ENCODE measurements around the gene KCNG2. TPM values are rescaled to one million over a fixed set of nuclear protein-coding genes. Genes with fewer than 3 reads are reported as not detected.

Gene KCNG2
- total RNA-seq, 4 donors from 2014 or later, result 0.41 to 6.7 TPM; not detected in 2

DNA sequence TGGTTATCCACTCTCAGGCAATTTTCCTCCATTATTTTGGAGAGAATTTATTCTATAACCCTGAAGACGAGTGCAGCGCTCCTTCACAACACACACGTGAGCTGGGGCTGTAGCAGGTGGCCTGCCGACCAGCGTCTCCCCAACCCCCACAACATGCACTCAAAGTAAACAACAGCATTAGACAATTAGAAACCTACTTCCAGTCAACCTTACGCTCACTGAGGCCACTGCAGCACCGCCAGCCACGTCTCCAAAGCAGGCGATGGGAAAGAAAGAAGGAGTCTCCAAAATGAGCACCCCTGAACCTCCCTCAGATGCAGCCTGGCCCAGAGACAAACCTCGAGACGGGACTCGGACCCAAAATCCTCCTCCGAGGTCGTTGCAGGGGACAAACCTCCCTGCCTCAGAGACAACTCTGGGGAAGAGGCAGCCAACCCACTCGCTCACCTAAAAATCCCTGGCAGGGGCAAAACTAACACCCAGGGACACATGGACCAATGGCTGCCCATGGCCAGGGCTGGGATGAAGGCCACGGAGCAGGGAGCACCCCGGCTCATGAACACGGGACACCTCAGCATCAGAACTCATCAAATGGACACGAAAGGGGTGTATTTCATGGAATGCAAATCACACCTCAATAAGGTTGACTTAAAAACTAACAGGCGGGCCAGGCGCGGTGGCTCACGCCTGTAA, 151.1 kb downstream of the KCNG2 start:
- TF ChIP-seq, protein P1, sequence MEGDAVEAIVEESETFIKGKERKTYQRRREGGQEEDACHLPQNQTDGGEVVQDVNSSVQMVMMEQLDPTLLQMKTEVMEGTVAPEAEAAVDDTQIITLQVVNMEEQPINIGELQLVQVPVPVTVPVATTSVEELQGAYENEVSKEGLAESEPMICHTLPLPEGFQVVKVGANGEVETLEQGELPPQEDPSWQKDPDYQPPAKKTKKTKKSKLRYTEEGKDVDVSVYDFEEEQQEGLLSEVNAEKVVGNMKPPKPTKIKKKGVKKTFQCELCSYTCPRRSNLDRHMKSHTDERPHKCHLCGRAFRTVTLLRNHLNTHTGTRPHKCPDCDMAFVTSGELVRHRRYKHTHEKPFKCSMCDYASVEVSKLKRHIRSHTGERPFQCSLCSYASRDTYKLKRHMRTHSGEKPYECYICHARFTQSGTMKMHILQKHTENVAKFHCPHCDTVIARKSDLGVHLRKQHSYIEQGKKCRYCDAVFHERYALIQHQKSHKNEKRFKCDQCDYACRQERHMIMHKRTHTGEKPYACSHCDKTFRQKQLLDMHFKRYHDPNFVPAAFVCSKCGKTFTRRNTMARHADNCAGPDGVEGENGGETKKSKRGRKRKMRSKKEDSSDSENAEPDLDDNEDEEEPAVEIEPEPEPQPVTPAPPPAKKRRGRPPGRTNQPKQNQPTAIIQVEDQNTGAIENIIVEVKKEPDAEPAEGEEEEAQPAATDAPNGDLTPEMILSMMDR (IDR thresholded peaks at IDR 0.05), result no peak
- TF ChIP-seq POLR2A (IDR thresholded peaks at IDR 0.05) (no peak), EP300 (IDR thresholded peaks at IDR 0.05; ENCODE audit: low read depth) (no peak), POLR2AphosphoS5 (IDR thresholded peaks at IDR 0.05) (no peak)
- no peaks in the 10 kb centered on the region for H3K27me3 ChIP-seq
- in situ Hi-C loops (cut with MboI; ENCODE audit: low pct_ligation_motif_present in 1 of 4, low pct_unique_long_range_greater_than_20kb in 1 of 4, low sequenced_read_pairs in 3 of 4), result no loop called here
- H3K4me3 ChIP-seq, result no peak overlapping the region
- peak overlapping the region; percentile 85 to 98 (median 96) for H3K27ac ChIP-seq
- peak; percentile 7 for DNase-seq
- peaks cover 20 to 83% (median 61%) of the 10 kb centered on the region in 4 donors for H3K4me1 ChIP-seq
- no peaks in the 10 kb centered on the region for H3K9me3 ChIP-seq
- intact Hi-C loops (cut with DNase I; ENCODE audit: low total_unique reads), result no loop called here
- H3K36me3 ChIP-seq, result no peaks in the 10 kb centered on the region
- 91 to 100% methylated on average over 3 to 23 of the region's 23 CpGs for WGBS, 2 donors (ENCODE audit: low coverage in 1 of 2)

Other genes starting within 250 kb of the KCNG2 start
- 100 to 1,000 TPM in 1 of 4 donors, 10 to 100 TPM in 3; 30.6 to 120 (median 49.3) TPM for gene CTDP1, start 118.1 kb upstream of the KCNG2 start, total RNA-seq
- 100 to 1,000 TPM in 2 of 4 donors, 10 to 100 TPM in 2; 56.5 to 183 (median 92.9) TPM for gene SLC66A2, start 153.7 kb downstream of the KCNG2 start, total RNA-seq
- gene HSBP1L1, start 166.7 kb downstream of the KCNG2 start, total RNA-seq, result 100 to 1,000 TPM in 2 of 4 donors, 10 to 100 TPM in 2; 48.4 to 211 (median 109) TPM
- 10 to 100 TPM in 3 of 4 donors, 1 to 10 TPM in 1; 4.1 to 36.8 (median 31.0) TPM for gene TXNL4A, start 190.6 kb downstream of the KCNG2 start, total RNA-seq
- 10 to 100 TPM in 3 of 4 donors, 1 to 10 TPM in 1; 5.6 to 35.1 (median 25.8) TPM for gene RBFA, start 236.5 kb downstream of the KCNG2 start, total RNA-seq

Data from transverse colon (tissue), 4 donors.